Esophagus muscularis mucosa (tissue), 3 donors: ENCODE results near the gene OR5AC2.

Experiments
- POLR2A ChIP-seq: fragments of 450-650 bp; IDR thresholded peaks from one replicate; pipeline ENCODE4 v1.6.1; 2017; ENCODE audit warnings: antibody characterized with exemption, moderate library complexity, mild to moderate bottlenecking, low read depth
- POLR2AphosphoS5 ChIP-seq, 2 donors: sonication (generic); formaldehyde crosslinking; IDR thresholded peaks; one replicate each; pipeline ENCODE4 v1.6.1; 2017; ENCODE audit warnings: antibody characterized with exemption in 2 of 2
- TF ChIP-seq, protein P1 (sequence below), 3 experiments: fragments of 200-600 bp in 2 of 3; fragments of 450-650 bp in 1 of 3; sonication (generic) in 2 of 3; IDR thresholded peaks; one replicate each; pipeline ENCODE4 v1.5.1; 2017 to 2019; ENCODE audit warnings: antibody characterized with exemption in 3 of 3, mild to moderate bottlenecking in 2 of 3, moderate library complexity in 1 of 3

DNA sequence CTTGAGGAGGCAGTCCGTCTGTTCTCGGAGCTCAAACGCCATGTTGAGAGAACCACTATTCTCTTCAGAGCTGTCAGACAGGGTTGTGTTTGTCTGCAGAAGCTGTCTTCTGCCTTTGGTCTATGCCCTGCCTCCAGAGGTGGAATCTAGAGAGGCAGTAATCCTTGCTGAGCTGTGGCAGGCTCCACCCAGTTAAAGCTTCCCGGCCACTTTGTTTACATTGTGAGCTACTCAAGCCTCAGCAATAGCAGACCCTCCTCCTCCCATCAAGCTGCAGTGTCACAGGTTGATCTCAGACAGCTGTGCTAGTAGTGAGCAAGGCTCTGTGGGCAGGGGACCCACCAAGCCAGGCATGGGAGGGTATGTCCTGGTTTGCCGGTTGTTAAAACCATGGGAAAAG lies 8.9 kb downstream of the OR5AC2 start:
- TF ChIP-seq POLR2AphosphoS5 (IDR thresholded peaks at IDR 0.05) (no peak), POLR2A (no peak)
- TF ChIP-seq, protein P1, sequence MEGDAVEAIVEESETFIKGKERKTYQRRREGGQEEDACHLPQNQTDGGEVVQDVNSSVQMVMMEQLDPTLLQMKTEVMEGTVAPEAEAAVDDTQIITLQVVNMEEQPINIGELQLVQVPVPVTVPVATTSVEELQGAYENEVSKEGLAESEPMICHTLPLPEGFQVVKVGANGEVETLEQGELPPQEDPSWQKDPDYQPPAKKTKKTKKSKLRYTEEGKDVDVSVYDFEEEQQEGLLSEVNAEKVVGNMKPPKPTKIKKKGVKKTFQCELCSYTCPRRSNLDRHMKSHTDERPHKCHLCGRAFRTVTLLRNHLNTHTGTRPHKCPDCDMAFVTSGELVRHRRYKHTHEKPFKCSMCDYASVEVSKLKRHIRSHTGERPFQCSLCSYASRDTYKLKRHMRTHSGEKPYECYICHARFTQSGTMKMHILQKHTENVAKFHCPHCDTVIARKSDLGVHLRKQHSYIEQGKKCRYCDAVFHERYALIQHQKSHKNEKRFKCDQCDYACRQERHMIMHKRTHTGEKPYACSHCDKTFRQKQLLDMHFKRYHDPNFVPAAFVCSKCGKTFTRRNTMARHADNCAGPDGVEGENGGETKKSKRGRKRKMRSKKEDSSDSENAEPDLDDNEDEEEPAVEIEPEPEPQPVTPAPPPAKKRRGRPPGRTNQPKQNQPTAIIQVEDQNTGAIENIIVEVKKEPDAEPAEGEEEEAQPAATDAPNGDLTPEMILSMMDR (IDR thresholded peaks at IDR 0.05), result no peak
